HUES64 (cell line): ENCODE measurements around the gene CUL7.
"Not testable (repeated sequence)": the region's sequence is repeated elsewhere in the genome, so short reads cannot be mapped to it uniquely, and the experiment has no call there.

ENCODE experiments used
- H3K27ac ChIP-seq: 2 replicates; pipeline ENCODE4 v1.7.0; 2013; ENCODE audit warnings: low read depth, low read length, inconsistent platforms
- H3K27me3 ChIP-seq: 2 replicates; pipeline ENCODE4 v1.6.1; 2013; ENCODE audit warnings: mild to moderate bottlenecking, low read length; ENCODE audit not compliant: insufficient read depth
- H3K36me3 ChIP-seq: 2 replicates; pipeline ENCODE4 v1.6.1; 2013; ENCODE audit warnings: mild to moderate bottlenecking, low read length; ENCODE audit not compliant: insufficient read depth
- H3K4me1 ChIP-seq: 2 replicates; pipeline ENCODE4 v1.6.1; 2013; ENCODE audit warnings: mild to moderate bottlenecking, low read length, moderate library complexity; ENCODE audit not compliant: insufficient read depth
- H3K4me3 ChIP-seq: 2 replicates; pipeline ENCODE4 v1.5.1; 2013; ENCODE audit warnings: mild to moderate bottlenecking, low read length, moderate library complexity
- H3K9ac ChIP-seq: 2 replicates; pipeline ENCODE4 v1.6.1; 2013; ENCODE audit warnings: mild to moderate bottlenecking, low read depth, low read length
- H3K9me3 ChIP-seq: 2 replicates; pipeline ENCODE4 v1.6.1; 2013; ENCODE audit warnings: low read depth, low read length; ENCODE audit not compliant: insufficient read depth
- WGBS: fragments of 150-250, 120-280 bp; methylation state at CpG from one replicate; pipeline ENCODE4 v1.1.7; 2013; ENCODE audit warnings: missing lambda C conversion rate; 5-methylcytosine and 5-hydroxymethylcytosine counted together

Gene CUL7

GRCh38 chr6:43041475-43041874 lies 12.2 kb downstream of the CUL7 start:
- H3K36me3 ChIP-seq: peaks cover 80% of the 10 kb centered on the region
- H3K9me3 ChIP-seq, H3K4me3 ChIP-seq, H3K27me3 ChIP-seq, H3K4me1 ChIP-seq, H3K9ac ChIP-seq, H3K27ac ChIP-seq: not testable (repeated sequence)
- WGBS: 93% methylated on average over 8 of the region's 8 CpGs

DNA sequence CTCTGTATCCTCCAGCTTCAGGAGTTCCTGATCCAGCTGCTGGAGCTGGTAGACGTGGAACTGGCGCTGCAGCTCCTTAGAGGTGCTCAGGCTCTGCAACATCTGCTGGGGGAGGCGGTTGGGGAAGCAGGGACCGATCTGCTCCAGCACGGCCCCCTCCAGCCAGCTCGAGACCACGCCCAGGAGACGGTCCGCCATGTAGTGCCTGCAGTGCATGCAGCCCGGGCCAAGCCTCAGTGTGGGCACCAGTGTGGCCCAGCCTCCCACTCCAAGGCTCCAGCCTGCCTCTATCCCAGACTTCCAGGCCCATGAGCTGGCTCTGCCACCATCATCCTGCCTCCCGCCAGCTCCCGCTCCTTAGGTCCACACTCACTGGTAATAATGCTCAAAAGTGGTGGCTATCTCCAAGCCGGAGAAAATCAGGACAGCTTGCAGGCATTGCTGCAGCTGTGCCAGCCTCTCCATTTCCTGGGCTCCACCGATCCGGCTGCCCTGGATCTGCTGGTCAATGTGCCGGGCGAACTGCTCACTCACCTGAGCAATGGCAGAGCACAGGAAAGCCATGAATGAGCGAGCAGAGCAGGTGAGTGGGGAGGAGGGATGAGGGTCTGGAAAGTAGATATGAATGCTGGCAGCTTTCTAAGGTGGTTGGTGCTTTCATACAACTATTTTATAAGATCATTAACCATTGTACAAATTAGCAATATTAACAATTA lies 13.0 kb downstream of the CUL7 start:
- Histone ChIP-seq H3K4me1 (no peaks in the 10 kb centered on the region), H3K27me3 (no peaks in the 10 kb centered on the region), H3K27ac (no peak overlapping the region), H3K9me3 (no peaks in the 10 kb centered on the region), H3K4me3 (no peak overlapping the region), H3K9ac (no peak overlapping the region), H3K36me3 (peaks cover 72% of the 10 kb centered on the region)
- 95% methylated on average over 18 of the region's 18 CpGs for WGBS

DNA sequence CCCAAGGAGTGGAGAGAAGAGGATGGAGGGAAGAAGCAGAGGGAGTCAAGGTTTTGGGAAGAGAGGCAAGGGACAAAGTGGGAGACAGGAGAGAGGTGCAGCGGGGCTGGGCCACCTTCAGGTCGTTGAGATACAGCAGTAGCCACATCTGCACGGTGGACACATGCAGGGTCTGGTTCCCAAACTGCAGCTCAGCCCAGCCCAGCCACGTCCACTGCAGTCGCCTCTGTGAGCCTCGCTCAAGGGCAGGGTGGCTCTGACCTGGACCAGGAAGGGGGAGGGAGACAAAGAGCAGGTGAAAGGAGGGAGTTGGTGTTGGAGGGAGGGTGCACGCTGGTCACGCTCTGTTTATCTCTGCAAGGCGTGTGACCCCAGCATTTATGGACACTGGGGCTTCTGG lies 14.9 kb downstream of the CUL7 start:
- Histone ChIP-seq H3K9me3 (no peaks in the 10 kb centered on the region), H3K4me3 (no peak overlapping the region), H3K4me1 (no peaks in the 10 kb centered on the region), H3K9ac (no peak overlapping the region), H3K27me3 (no peaks in the 10 kb centered on the region), H3K27ac (no peak overlapping the region), H3K36me3 (peaks cover 70% of the 10 kb centered on the region)
- 90% methylated on average over 9 of the region's 9 CpGs for WGBS

- no peak overlapping the region for H3K9ac ChIP-seq
- H3K4me3 ChIP-seq: no peak overlapping the region
- H3K27me3 ChIP-seq: no peaks in the 10 kb centered on the region
- 90% methylated on average over 8 of the region's 9 CpGs for WGBS
- H3K4me1 ChIP-seq: no peaks in the 10 kb centered on the region
- no peak overlapping the region for H3K27ac ChIP-seq
- peaks cover 68% of the 10 kb centered on the region for H3K36me3 ChIP-seq
- H3K9me3 ChIP-seq: no peaks in the 10 kb centered on the region
These were observed 15.9 kb downstream of the CUL7 start for GRCh38 chr6:43037706-43038105.

DNA sequence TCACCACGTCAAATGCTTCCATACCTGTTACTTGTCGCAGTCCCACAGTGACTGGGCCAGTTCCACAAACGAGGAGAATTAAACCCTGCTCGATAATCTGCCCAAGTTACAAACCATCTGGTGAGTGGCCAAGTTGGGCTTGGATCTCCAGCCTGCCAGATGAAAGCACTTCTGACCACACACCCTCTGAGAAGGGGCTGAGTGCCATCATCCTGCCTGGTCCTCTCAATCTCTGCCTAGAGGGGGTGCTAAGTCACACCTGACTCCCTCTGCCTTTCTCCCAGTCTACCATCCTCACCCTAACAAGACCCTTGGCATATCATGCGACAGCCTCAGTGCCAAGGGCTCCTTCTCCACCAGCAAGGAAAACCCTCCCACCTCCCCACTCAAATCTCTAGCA lies 16.5 kb downstream of the CUL7 start:
- Histone ChIP-seq H3K4me1 (no peaks in the 10 kb centered on the region), H3K27ac (no peak overlapping the region), H3K36me3 (peaks cover 70% of the 10 kb centered on the region), H3K9ac (no peak overlapping the region), H3K4me3 (no peak overlapping the region), H3K27me3 (no peaks in the 10 kb centered on the region), H3K9me3 (no peaks in the 10 kb centered on the region)
- WGBS: 85% methylated on average over 5 of the region's 5 CpGs

DNA sequence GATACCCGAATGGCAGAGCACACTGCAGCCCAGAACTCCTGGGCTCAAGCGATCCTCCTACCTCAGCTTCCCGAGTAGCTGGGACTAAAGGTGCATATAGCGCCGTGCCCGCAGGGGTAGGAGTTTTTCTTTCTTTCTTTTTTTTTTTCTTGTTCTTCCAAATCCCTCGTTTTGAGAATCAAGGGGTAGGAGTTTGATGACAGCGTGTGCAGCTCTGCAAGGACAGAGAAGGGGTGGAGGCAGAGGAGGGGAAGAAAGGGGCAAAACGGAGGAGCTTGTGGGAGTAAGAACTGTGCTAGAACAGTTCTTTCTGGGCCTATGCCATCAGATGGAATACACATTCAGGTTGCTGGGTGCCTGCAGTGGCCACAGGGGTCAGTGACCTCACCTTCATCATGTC lies 16.9 kb downstream of the CUL7 start:
- Histone ChIP-seq H3K36me3 (peaks cover 72% of the 10 kb centered on the region), H3K27ac (no peak overlapping the region), H3K9ac (no peak overlapping the region), H3K4me1 (no peaks in the 10 kb centered on the region), H3K9me3 (no peaks in the 10 kb centered on the region), H3K4me3 (no peak overlapping the region), H3K27me3 (no peaks in the 10 kb centered on the region)
- WGBS: 90% methylated on average over 6 of the region's 9 CpGs

GRCh38 chr6:43035495-43036194 lies 18.0 kb downstream of the CUL7 start:
- no peak overlapping the region for H3K9ac ChIP-seq
- no peak overlapping the region for H3K27ac ChIP-seq
- no peaks in the 10 kb centered on the region for H3K27me3 ChIP-seq
- H3K4me3 ChIP-seq: no peak overlapping the region
- no peaks in the 10 kb centered on the region for H3K4me1 ChIP-seq
- WGBS: 81% methylated on average over 4 of the region's 4 CpGs
- no peaks in the 10 kb centered on the region for H3K9me3 ChIP-seq
- H3K36me3 ChIP-seq: peaks cover 71% of the 10 kb centered on the region

DNA sequence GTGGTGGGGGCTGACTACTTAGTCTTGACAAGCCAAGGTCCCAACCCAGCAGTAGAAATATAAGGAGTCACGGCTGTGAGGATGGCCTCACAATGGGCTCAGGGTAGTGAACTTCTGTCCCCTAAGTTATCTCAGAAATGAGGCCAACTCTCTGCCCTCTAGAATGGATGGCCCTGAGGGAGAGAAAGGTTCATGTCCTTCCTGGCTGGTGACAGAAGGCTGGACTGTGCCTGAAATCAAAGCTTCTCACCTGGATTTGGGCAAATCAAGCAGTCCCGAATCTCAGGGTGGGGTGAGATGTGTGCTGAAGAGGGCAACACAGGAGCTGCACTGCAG lies 19.5 kb downstream of the CUL7 start:
- Histone ChIP-seq H3K4me3 (no peak overlapping the region), H3K36me3 (peaks cover 71% of the 10 kb centered on the region), H3K27ac (no peak overlapping the region), H3K4me1 (no peaks in the 10 kb centered on the region), H3K27me3 (no peaks in the 10 kb centered on the region), H3K9me3 (no peaks in the 10 kb centered on the region), H3K9ac (no peak overlapping the region)
- WGBS: 97% methylated on average over 2 of the region's 2 CpGs

- 98% methylated on average over 2 of the region's 2 CpGs for WGBS
- peaks cover 71% of the 10 kb centered on the region for H3K36me3 ChIP-seq
- no peak overlapping the region for H3K9ac ChIP-seq
- no peaks in the 10 kb centered on the region for H3K4me1 ChIP-seq
- no peaks in the 10 kb centered on the region for H3K27me3 ChIP-seq
- no peak overlapping the region for H3K27ac ChIP-seq
- H3K4me3 ChIP-seq: no peak overlapping the region
- H3K9me3 ChIP-seq: no peaks in the 10 kb centered on the region
These were observed 20.0 kb downstream of the CUL7 start for GRCh38 chr6:43033496-43034189.

DNA sequence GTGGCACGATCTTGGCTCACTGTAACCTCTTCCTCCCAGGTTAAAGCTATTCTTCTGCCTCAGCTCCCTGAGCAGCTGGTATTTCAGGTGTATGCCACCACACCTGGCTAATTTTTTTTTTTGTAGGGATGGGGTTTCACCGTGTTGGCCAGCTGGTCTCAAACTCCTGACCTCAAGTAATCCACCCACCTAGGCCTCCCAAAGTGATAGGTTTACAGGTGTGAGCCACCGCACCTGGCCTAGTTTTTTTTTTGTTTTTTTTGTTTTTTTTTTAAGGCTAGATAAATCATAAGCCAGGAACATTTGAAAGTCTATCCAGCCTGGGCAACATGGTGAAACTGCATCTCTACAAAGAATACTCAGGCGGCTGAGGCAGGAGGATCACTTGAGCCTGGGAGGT lies 21.3 kb downstream of the CUL7 start:
- Histone ChIP-seq H3K36me3 (peaks cover 71% of the 10 kb centered on the region), H3K9me3 (no peaks in the 10 kb centered on the region), H3K4me3 (no peak overlapping the region), H3K27me3 (no peaks in the 10 kb centered on the region), H3K27ac (no peak overlapping the region), H3K4me1 (no peaks in the 10 kb centered on the region), H3K9ac (no peak overlapping the region)
- WGBS: over 99% methylated on average over 4 of the region's 4 CpGs

GRCh38 chr6:43029120-43029519 lies 24.5 kb downstream of the CUL7 start:
- H3K36me3 ChIP-seq: peaks cover 86% of the 10 kb centered on the region
- H3K9me3 ChIP-seq: no peaks in the 10 kb centered on the region
- no peak overlapping the region for H3K4me3 ChIP-seq
- H3K27me3 ChIP-seq: no peaks in the 10 kb centered on the region
- 97% methylated on average over 9 of the region's 9 CpGs for WGBS
- no peaks in the 10 kb centered on the region for H3K4me1 ChIP-seq
- no peak overlapping the region for H3K27ac ChIP-seq
- no peak overlapping the region for H3K9ac ChIP-seq
